ENCODE results near the gene SNX20. TPM values are rescaled to one million over a fixed set of nuclear protein-coding genes. Genes with fewer than 3 reads are reported as not detected.

Gene SNX20
- total RNA-seq, 1 donor from 2014 or later: not detected

DNA sequence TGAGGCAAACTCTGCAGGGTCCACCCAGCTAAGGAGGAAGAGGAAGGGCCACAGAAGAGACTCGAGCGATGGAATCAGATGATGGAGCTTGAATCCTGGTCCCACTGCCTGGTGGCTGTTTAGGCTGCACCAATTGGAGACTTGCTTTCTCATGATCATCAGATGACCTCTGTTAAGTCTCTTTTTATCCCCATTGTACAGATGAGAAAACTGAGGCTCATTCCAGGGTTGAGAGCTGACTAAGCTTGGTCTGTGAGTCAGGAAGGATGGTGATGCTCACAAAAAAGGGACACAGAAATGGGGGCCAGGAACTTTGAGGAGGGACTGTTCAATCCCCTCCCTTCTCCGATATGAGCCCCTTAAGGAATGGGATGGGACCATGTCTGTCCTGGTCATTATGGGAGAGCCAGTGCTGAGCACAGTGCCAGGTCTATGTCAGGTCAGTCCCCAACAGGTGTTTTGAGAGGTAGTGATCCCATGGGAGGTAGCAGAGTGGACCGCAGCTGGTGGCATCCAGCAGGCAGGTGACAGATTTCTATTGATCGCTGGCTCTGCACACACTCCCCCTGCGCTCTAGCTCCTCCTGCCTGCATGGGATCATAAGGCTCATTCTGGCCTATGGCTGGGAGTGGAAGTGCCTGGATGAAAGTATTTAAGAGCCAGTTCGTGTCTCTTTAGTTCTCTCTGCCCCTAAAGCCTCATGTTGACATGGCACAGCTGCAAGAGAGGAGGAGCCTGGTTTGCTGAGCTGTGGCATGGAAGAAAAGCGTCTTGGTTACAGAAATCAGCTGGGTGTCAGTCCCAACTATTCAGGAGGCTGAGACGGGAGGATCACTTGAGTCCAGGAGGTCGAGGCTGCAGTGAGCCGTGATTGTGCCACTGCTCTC is 27.2 kb downstream of the SNX20 start:
- peaks cover 6% of the 10 kb centered on the region for H3K27me3 Mint-ChIP-seq (ENCODE audit: low read depth)
- H3K4me3 Mint-ChIP-seq (ENCODE audit: unreplicated experiment): no peak overlapping the region
- TF ChIP-seq, protein P1, sequence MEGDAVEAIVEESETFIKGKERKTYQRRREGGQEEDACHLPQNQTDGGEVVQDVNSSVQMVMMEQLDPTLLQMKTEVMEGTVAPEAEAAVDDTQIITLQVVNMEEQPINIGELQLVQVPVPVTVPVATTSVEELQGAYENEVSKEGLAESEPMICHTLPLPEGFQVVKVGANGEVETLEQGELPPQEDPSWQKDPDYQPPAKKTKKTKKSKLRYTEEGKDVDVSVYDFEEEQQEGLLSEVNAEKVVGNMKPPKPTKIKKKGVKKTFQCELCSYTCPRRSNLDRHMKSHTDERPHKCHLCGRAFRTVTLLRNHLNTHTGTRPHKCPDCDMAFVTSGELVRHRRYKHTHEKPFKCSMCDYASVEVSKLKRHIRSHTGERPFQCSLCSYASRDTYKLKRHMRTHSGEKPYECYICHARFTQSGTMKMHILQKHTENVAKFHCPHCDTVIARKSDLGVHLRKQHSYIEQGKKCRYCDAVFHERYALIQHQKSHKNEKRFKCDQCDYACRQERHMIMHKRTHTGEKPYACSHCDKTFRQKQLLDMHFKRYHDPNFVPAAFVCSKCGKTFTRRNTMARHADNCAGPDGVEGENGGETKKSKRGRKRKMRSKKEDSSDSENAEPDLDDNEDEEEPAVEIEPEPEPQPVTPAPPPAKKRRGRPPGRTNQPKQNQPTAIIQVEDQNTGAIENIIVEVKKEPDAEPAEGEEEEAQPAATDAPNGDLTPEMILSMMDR (IDR thresholded peaks at IDR 0.05): no peak
- no peak for DNase-seq (ENCODE audit: low spot score)
- no peaks in the 10 kb centered on the region for H3K4me1 Mint-ChIP-seq (ENCODE audit: low read depth)
- H3K36me3 Mint-ChIP-seq (ENCODE audit: low read depth): peaks cover 5% of the 10 kb centered on the region
- no peak overlapping the region for H3K27ac Mint-ChIP-seq (ENCODE audit: unreplicated experiment)
- no peaks in the 10 kb centered on the region for H3K9me3 Mint-ChIP-seq (ENCODE audit: low read depth)

DNA sequence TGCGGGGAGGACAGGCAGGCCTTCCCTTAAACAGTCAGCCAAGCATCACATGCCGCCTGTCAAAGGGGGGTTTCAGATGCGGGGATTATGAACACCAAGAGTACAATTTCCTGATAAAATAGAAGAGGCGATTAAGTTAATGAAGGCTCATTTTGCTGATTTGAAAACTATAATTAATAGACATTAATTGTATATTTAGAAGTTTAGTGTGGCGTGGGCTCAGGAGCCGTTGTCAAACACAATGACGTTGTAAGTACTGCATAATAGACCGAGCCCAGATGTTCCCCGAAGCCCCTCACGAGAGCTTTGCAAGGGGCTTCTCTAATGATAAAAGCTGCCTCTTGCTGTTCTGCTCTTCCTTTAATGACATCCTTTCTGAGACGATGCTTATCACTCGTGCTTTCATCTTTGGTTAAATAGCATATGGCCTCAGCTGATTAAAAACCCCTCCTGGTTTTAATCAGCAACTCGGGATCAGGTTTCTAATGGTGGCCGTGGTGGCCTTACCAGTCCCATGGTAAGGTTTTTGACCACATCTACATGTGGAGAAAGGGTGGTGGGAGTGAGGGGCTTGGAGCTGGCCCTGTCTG is 28.2 kb downstream of the SNX20 start:
- H3K9me3 Mint-ChIP-seq (ENCODE audit: low read depth): no peaks in the 10 kb centered on the region
- TF ChIP-seq, protein P1 (IDR thresholded peaks at IDR 0.05): no peak
- DNase-seq (ENCODE audit: low spot score): no peak
- H3K4me1 Mint-ChIP-seq (ENCODE audit: low read depth): no peaks in the 10 kb centered on the region
- H3K4me3 Mint-ChIP-seq (ENCODE audit: unreplicated experiment): no peak overlapping the region
- H3K36me3 Mint-ChIP-seq (ENCODE audit: low read depth): peaks cover 5% of the 10 kb centered on the region
- peaks cover 12% of the 10 kb centered on the region for H3K27me3 Mint-ChIP-seq (ENCODE audit: low read depth)
- no peak overlapping the region for H3K27ac Mint-ChIP-seq (ENCODE audit: unreplicated experiment)

DNA sequence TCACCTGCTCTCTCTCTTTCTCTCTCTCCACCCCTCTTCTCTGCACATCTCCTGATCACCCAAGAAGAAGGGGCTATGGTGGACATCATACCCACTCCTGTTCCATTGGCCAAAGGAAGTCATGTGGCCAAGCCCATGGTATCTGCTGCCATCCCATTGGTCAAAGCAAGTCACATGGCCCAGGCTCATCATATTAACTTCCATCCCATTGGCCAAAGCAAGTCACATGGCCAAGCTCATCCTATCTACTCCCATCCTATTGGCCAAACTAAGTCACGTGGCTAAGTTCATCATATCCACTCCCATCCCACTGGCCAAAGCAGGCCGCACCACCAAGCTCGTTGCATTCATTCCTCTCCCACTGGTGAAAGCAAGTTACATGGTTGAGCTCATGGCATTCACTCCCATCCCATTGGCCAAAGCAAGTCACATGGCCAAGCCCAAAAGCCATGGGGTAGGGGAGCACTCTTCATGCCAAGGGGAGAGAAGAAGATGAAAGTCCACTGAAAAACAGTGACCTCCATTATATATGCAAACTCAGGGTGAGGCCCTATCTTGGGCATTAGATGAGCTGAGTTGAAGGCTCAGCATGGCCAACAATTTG is 29.2 kb downstream of the SNX20 start:
- Mint-ChIP-seq H3K9me3 (ENCODE audit: low read depth) (no peaks in the 10 kb centered on the region), H3K4me1 (ENCODE audit: low read depth) (no peaks in the 10 kb centered on the region), H3K27me3 (ENCODE audit: low read depth) (peaks cover 12% of the 10 kb centered on the region), H3K27ac (ENCODE audit: unreplicated experiment) (no peak overlapping the region), H3K36me3 (ENCODE audit: low read depth) (peaks cover 5% of the 10 kb centered on the region), H3K4me3 (ENCODE audit: unreplicated experiment) (no peak overlapping the region)
- TF ChIP-seq, protein P1 (IDR thresholded peaks at IDR 0.05): no peak
- DNase-seq (ENCODE audit: low spot score): no peak

DNA sequence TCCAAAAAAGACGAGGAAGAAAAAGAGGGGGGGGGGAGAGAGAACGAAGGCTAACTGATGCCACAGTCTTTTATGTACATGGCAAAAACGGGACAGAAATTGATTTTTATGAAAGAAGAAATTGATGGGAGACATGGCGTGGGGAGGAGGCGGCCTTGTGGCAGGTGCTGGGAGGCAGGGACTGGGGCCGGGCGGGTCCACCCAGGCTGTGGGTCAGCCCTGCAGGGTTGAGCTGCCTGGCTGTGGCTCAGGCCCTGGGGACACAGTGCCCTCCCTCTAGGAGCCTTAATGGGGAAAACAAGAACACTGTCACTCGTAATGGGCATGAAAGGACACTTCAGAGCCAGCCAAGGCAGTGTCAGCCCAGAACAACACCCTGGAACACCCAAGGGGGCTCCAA is 34.8 kb downstream of the SNX20 start:
- Mint-ChIP-seq H3K27ac (ENCODE audit: unreplicated experiment) (no peak overlapping the region), H3K4me3 (ENCODE audit: unreplicated experiment) (no peak overlapping the region), H3K9me3 (ENCODE audit: low read depth) (no peaks in the 10 kb centered on the region), H3K27me3 (ENCODE audit: low read depth) (peaks cover 12% of the 10 kb centered on the region), H3K4me1 (ENCODE audit: low read depth) (peaks cover 5% of the 10 kb centered on the region), H3K36me3 (ENCODE audit: low read depth) (peaks cover 4% of the 10 kb centered on the region)
- DNase-seq (ENCODE audit: low spot score): no peak
- TF ChIP-seq, protein P1 (IDR thresholded peaks at IDR 0.05): no peak

DNA sequence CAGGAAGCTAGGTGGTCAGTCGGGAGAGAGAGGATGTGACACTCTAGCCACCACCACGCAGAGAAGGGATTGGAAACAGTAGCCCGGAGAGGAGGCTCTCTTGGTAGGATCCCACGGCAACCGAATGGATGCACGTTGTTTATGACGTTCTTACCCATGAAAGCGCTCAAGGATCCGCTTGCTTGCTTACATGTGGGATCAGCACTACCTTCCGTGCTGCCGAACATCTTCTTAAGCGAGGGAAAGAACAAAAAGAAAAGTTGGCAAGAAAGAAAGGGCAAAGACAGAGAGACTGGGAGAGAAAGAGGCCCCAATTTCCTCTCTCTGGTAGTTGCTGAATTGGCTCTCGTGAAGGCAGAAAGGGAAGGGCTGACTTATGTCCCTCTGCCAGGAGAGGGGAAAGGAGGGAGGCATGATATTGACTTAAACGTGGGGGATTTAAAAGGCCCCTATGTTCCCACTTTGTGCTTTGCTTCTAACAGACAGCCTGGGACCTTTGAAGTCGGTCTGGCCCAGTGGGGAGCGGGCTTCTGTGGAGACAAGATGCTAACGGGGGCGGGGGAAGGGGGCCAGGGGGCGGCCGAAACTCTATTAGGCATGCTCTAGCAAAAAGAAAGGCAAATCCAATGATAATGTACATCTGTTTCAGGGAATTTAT is 35.4 kb downstream of the SNX20 start:
- Mint-ChIP-seq H3K4me3 (ENCODE audit: unreplicated experiment) (no peak overlapping the region), H3K36me3 (ENCODE audit: low read depth) (peaks cover 4% of the 10 kb centered on the region), H3K27me3 (ENCODE audit: low read depth) (peaks cover 12% of the 10 kb centered on the region), H3K9me3 (ENCODE audit: low read depth) (no peaks in the 10 kb centered on the region), H3K27ac (ENCODE audit: unreplicated experiment) (no peak overlapping the region), H3K4me1 (ENCODE audit: low read depth) (peaks cover 5% of the 10 kb centered on the region)
- DNase-seq (ENCODE audit: low spot score): no peak
- TF ChIP-seq, protein P1 (IDR thresholded peaks at IDR 0.05): no peak

All from chondrocyte (in vitro differentiated cells).